ENCODE results near the gene CLEC18B. TPM values are rescaled to one million over a fixed set of nuclear protein-coding genes. Genes with fewer than 3 reads are reported as not detected.

The CLEC18B gene
- total and polyA plus RNA-seq, 2 of the 4 experiments (the other 2 are of a cell fraction) = 0.17 TPM; not detected in 1

- Histone ChIP-seq H3K27ac (ENCODE audit: insufficient read depth, low read length) (no peak overlapping the region), H2AK9ac (replicated peaks; ENCODE audit: low read depth, low read length, poor library complexity) (no peak overlapping the region), H3K79me1 (ENCODE audit: low read depth in 1 of 2, low read length in 2 of 2) (peaks cover 3 to 9% of the 10 kb centered on the region in 2 experiments; a peak in 2 of 4 replicates), H3K4me1 (ENCODE audit: control insufficient read depth, insufficient read depth, low read length) (no peaks in the 10 kb centered on the region), H2BK120ac (ENCODE audit: low read depth, low read length) (no peak overlapping the region), H2AFZ (replicated peaks; ENCODE audit: low read length, poor library complexity) (no peak overlapping the region), H3K14ac (replicated peaks; ENCODE audit: low read depth, low read length) (no peak overlapping the region), H3K36me3 (ENCODE audit: control insufficient read depth, insufficient read depth, low read length) (peaks cover 58% of the 10 kb centered on the region), H4K91ac (ENCODE audit: insufficient read depth, low read depth, low read length) (no peak overlapping the region), H2BK5ac (ENCODE audit: low read depth, low read length, poor library complexity, severe bottlenecking) (no peak overlapping the region), H2BK20ac (ENCODE audit: low read depth, low read length) (no peak overlapping the region), H3K4me3 (ENCODE audit: insufficient read depth, low read depth, low read length) (no peak overlapping the region), H4K20me1 (ENCODE audit: insufficient read depth, low read length) (no peaks in the 10 kb centered on the region), H3K9me3 (ENCODE audit: control insufficient read depth, insufficient read depth, low read length) (no peaks in the 10 kb centered on the region), H4K8ac (ENCODE audit: low read depth in 2 of 2, low read length in 2 of 2) (no peak overlapping the region), H3K9me1 (ENCODE audit: insufficient read depth, low read length) (no peaks in the 10 kb centered on the region; the same call in 1 of the 2 replicates), H3K4ac (ENCODE audit: low read depth, low read length) (no peak overlapping the region), H3K23ac (ENCODE audit: low read depth, low read length) (no peak overlapping the region), H3K9ac (ENCODE audit: low read depth, low read length) (no peak overlapping the region), H3K56ac (ENCODE audit: extremely low read depth, insufficient read depth, low read length) (no peak overlapping the region), H2AK5ac (ENCODE audit: low read depth, low read length) (no peak overlapping the region), H3K18ac (ENCODE audit: low read depth, low read length) (no peak overlapping the region), H2BK15ac (ENCODE audit: low read depth, low read length) (no peak overlapping the region), H4K5ac (ENCODE audit: low read depth, low read length) (no peak overlapping the region), H3K27me3 (ENCODE audit: control insufficient read depth, insufficient read depth, low read length) (no peaks in the 10 kb centered on the region), H3K4me2 (ENCODE audit: low read depth, low read length) (no peak overlapping the region)
- WGBS, 2 experiments (ENCODE audit: extremely low coverage in 2 of 2, insufficient read length in 1 of 2) = no CpG with 5 or more reads among the region's 9 CpGs
- TF ChIP-seq CHD1 (IDR thresholded peaks at IDR 0.05; ENCODE audit: low read depth, low read length) (no peak), MAFK (IDR thresholded peaks at IDR 0.05; ENCODE audit: low read depth, low read length) (no peak), SMC3 (IDR thresholded peaks at IDR 0.05; ENCODE audit: low read depth, low read length) (no peak), MXI1 (IDR thresholded peaks at IDR 0.05; ENCODE audit: borderline replicate concordance, low read depth, low read length) (no peak), MAZ (IDR thresholded peaks at IDR 0.05; ENCODE audit: borderline replicate concordance, low read depth, low read length) (no peak), BHLHE40 (IDR thresholded peaks at IDR 0.05; ENCODE audit: low read depth, low read length) (no peak), ELK1 (IDR thresholded peaks at IDR 0.05; ENCODE audit: borderline replicate concordance, low read depth, low read length) (no peak), RFX5 (IDR thresholded peaks at IDR 0.05; ENCODE audit: low read depth, low read length) (no peak), CEBPB (IDR thresholded peaks at IDR 0.05; ENCODE audit: low read depth, low read length) (no peak), NFE2L2 (IDR thresholded peaks at IDR 0.05; ENCODE audit: low read depth, low read length) (no peak), RCOR1 (IDR thresholded peaks at IDR 0.05; ENCODE audit: insufficient replicate concordance, low read length) (no peak), CTCF (conservative IDR thresholded peaks at IDR 0.05; ENCODE audit: low read depth, low read length) (no peak), RAD21 (IDR thresholded peaks at IDR 0.05; ENCODE audit: low read length) (no peak)
- CTCF ChIA-PET = interaction anchor here (0.7 kb wide), 1 partner anchor 394 kb away, joined by 3 read pairs; no protein-coding TSS in a partner anchor
- intact Hi-C loops (cut with micrococcal nuclease) = no loop called here
- no peak for DNase-seq
- BruUV-seq (replicated peaks) = no TSS peak
- ATAC-seq (ENCODE audit: low read depth) = no peak
- in situ Hi-C loops (cut with MboI; ENCODE audit: low sequenced_read_pairs) = no loop called here
- POLR2A ChIA-PET (ENCODE audit: unreplicated experiment) = no interaction called here
- dilution Hi-C loops (cut with HindIII; ENCODE audit: low sequenced_read_pairs, unreplicated experiment) = no loop called here
These were observed 47.7 kb upstream of the CLEC18B start for GRCh38 chr16:74468807-74469525.

Measured in IMR-90 (cell line).